ENCODE results near the gene NEB. TPM values are rescaled to one million over a fixed set of nuclear protein-coding genes. Genes with fewer than 3 reads are reported as not detected.
"Not testable (repeated sequence)": the region's sequence is repeated elsewhere in the genome, so short reads cannot be mapped to it uniquely, and the experiment has no call there.

The NEB gene
- total RNA-seq, 2 experiments from 2014 or later, result 0.05 to 0.14 TPM

DNA sequence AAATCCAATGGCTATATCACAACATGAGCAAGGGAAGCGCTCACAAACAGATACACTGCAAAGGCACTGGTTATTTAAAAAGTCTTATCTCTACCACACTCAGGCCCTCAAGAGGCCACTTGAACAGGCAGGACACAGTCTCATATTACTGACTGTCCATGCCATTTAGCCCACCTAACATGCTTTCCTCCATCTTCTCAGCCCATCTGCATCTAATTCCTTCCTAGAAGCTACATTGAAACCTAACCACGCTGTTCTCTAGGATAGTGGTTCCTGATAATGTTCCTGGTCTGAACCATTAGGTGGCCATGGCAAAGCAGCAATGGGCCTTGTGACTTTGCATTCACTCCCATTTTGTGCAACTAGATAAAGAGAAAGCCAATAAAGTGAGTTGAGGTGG is 22.5 kb upstream of the NEB start:
- Mint-ChIP-seq H3K27me3 (no peaks in the 10 kb centered on the region), H3K27ac (no peak overlapping the region), H3K4me1 (ENCODE audit: low read depth) (no peaks in the 10 kb centered on the region), H3K9me3 (no peaks in the 10 kb centered on the region), H3K4me3 (no peak overlapping the region), H3K36me3 (peaks cover 2% of the 10 kb centered on the region)
- ChIA-PET POLR2A (no interaction called here), CTCF (no interaction called here)
- DNase-seq, result no peak
- intact Hi-C loops (cut with micrococcal nuclease), result no loop called here

DNA sequence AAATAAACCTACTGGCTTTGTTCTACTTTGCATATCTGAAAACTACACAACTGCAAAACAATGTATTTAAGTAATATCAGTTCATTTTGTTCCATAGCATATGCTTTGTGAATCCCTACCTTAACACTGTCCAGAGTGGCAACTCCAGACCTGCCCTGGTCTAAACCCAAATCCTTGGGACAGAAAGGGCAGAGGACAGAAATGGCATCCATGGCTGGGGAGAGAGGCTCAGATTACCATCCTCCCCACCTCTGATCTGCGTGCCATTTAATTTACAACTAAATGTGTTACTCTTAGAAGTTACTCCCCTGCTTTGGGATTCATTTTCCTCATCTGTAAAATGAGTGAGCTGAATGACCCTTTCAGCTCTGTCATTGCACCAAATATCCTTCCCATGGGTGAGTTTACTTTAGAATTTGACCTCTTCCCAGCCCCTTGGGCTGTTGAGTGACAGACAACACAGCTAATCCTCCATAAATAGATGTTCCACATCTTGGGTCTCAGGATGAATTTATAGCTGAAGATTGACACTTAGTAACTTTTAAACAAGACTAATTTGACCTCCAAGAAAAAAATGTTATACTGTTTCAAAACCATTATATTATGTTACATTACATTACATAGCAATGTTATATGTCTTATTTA is 20.1 kb upstream of the NEB start:
- POLR2A ChIA-PET, result no interaction called here
- no peaks in the 10 kb centered on the region for H3K9me3 Mint-ChIP-seq
- no peaks in the 10 kb centered on the region for H3K4me1 Mint-ChIP-seq (ENCODE audit: low read depth)
- H3K36me3 Mint-ChIP-seq, result no peaks in the 10 kb centered on the region
- H3K27me3 Mint-ChIP-seq, result no peaks in the 10 kb centered on the region
- DNase-seq, result no peak
- intact Hi-C loops (cut with micrococcal nuclease), result no loop called here
- CTCF ChIA-PET, result no interaction called here
- no peak overlapping the region for H3K27ac Mint-ChIP-seq
- H3K4me3 Mint-ChIP-seq, result no peak overlapping the region

DNA sequence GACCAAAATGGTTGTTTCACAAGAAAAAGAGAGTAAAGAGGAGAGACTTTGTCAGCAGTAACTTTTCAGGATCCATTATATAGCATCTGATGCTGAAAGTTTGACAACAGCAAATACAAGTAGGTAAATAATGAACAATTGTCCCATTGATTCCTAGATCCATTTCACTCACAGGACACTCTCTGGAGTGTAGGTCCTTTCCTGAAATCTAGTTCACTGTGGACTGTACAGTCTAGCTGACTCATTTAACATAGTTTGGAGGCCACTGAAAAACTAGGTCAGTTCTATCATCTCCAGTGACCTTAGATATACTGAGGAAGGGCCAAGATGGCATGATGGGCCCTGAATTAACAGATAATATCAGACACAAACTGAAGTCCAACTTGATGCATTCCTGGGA is 19.3 kb upstream of the NEB start:
- DNase-seq, result no peak
- Mint-ChIP-seq H3K4me1 (ENCODE audit: low read depth) (no peaks in the 10 kb centered on the region), H3K27me3 (no peaks in the 10 kb centered on the region), H3K27ac (no peak overlapping the region), H3K9me3 (no peaks in the 10 kb centered on the region), H3K4me3 (no peak overlapping the region), H3K36me3 (no peaks in the 10 kb centered on the region)
- intact Hi-C loops (cut with micrococcal nuclease), result no loop called here
- CTCF ChIA-PET, result no interaction called here
- POLR2A ChIA-PET, result no interaction called here

DNA sequence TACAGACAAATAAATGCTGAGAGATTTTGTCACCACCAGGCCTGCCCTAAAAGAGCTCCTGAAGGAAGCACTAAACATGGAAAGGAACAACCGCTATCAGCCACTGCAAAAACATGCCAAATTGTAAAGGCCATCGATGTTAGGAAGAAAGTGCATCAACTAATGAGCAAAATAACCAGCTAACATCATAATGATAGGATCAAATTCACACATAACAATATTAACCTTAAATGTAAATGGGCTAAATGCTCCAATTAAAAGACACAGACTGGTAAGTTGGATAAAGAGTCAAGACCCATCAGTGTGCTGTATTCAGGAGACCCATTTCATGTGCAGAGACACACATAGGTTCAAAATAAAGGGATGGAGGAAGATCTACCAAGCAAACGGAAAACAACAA is 11.0 kb upstream of the NEB start:
- CTCF ChIA-PET, result not testable (repeated sequence)

DNA sequence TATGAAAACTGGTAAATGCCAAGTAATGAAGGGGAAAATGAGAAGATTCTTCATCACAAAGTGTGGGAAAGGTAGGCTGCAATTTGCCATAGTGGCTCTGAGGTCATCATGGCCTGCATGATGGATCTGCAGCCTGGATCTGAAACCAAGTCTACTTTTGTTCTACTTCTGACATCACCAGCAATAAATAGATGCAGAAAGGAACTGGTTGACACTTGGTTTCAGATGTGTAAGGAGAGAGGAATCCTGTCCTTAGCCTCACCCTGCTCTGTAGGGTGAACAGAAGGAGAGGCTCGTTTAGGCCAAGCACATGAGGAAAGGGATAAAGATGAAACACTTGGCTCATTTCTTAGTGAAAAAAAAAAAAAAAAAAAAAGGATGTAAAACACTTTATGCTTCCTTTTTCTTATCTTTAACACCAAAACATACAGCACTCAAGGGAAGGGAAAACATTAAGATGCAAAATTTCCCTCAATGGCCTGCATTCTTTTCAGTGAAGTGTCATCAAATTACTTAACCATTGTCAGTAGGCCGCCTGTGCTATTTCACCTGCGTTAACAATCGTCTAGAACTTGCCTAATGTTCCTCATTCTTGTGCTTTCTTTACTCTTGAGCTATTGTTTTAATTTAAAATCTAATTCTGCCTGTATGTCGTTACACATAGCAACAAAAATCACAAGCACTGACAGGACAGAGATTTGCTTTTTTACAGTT is 3.9 kb downstream of the NEB start:
- H3K27me3 Mint-ChIP-seq, result no peaks in the 10 kb centered on the region
- no peaks in the 10 kb centered on the region for H3K9me3 Mint-ChIP-seq
- H3K4me3 Mint-ChIP-seq, result no peak overlapping the region
- H3K4me1 Mint-ChIP-seq (ENCODE audit: low read depth), result no peaks in the 10 kb centered on the region
- H3K27ac Mint-ChIP-seq, result no peak overlapping the region
- no peak for DNase-seq
- intact Hi-C loops (cut with micrococcal nuclease), result no loop called here
- POLR2A ChIA-PET, result no interaction called here
- CTCF ChIA-PET, result no interaction called here
- no peaks in the 10 kb centered on the region for H3K36me3 Mint-ChIP-seq

More for the DNA sequence above, 11.0 kb upstream of the NEB start:
- POLR2A ChIA-PET; DNase-seq; H3K27ac Mint-ChIP-seq; H3K9me3 Mint-ChIP-seq; intact Hi-C loops (cut with micrococcal nuclease); H3K27me3 Mint-ChIP-seq; H3K4me3 Mint-ChIP-seq; H3K4me1 Mint-ChIP-seq (ENCODE audit: low read depth): not testable (repeated sequence)
- peaks cover 15% of the 10 kb centered on the region for H3K36me3 Mint-ChIP-seq

DNA sequence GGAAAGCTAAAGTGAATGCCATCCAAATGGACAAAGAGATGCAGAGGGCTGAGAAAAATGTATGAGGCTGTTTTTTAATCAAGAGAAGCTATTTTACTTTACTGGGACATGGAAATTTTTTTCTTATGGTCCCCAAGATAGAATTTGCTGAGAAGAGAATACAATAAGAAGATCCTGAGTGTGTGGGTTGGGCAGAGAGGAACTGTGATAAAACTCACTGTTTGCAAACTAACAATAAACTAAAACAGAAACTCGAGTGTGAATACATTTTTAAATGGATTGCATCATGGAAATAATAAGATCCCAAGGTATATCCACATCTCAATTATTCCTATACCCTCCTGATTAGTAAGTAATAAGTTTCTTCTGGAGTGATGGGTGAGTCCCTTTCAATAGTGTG is 4.4 kb downstream of the NEB start:
- Mint-ChIP-seq H3K4me3 (no peak overlapping the region), H3K27ac (no peak overlapping the region), H3K4me1 (ENCODE audit: low read depth) (no peaks in the 10 kb centered on the region), H3K27me3 (peaks cover under 1% of the 10 kb centered on the region), H3K9me3 (no peaks in the 10 kb centered on the region), H3K36me3 (no peaks in the 10 kb centered on the region)
- ChIA-PET POLR2A (no interaction called here), CTCF (no interaction called here)
- no peak for DNase-seq
- intact Hi-C loops (cut with micrococcal nuclease), result no loop called here

DNA sequence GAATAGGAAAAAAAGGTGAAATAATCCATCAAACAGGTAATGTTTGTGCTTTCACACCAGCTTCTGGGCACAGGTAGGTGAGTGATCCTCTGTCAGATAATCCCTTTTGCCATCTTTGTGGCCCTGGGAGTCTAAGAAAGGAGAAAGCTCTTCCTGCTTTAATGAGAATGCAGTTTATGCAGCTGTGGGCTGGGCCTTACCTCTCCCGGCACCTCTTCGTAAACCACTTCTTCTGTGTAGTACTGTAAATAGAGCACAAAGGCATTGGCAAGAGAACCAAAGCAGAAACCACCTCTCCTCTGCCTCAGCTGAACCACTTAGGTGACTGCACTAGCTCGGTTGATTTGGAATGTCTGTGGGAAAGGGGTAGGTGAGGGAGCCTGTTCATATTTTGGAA is 4.9 kb downstream of the NEB start:
- Mint-ChIP-seq H3K36me3 (no peaks in the 10 kb centered on the region), H3K4me3 (no peak overlapping the region), H3K27ac (no peak overlapping the region), H3K4me1 (ENCODE audit: low read depth) (no peaks in the 10 kb centered on the region), H3K9me3 (no peaks in the 10 kb centered on the region), H3K27me3 (peaks cover 2% of the 10 kb centered on the region)
- DNase-seq, result no peak
- ChIA-PET CTCF (no interaction called here), POLR2A (no interaction called here)
- intact Hi-C loops (cut with micrococcal nuclease), result no loop called here

DNA sequence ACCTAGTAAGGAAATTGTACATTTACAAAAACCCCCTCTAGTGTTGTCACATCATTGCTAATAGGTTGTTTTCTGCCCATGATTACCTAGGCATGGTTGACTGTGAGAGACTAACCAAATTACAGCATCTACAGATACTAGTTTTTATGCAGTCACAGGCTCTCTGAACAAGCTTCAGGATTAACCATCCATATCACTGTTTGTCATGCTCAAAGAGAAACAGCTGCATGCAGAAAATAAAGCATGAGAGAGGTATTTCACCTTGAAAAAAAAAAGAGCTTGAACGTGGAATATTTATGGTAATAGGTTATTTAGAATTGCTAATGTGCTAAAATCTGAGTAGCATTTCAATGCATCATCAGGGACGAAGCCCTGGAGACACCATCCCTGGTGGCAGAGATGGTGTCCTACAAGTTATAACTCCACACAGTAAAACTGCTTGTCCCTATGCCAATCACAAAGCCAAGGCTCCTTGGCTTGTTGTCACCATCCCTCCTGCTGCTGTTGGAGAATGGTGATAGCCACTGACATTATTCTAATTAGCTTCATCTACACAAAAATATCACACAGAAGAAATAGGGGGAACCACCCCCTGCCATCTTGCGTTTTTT is 5.4 kb downstream of the NEB start:
- CTCF ChIA-PET, result no interaction called here
- H3K27ac Mint-ChIP-seq, result no peak overlapping the region
- intact Hi-C loops (cut with micrococcal nuclease), result no loop called here
- no peak overlapping the region for H3K4me3 Mint-ChIP-seq
- H3K27me3 Mint-ChIP-seq, result peaks cover 2% of the 10 kb centered on the region
- no peaks in the 10 kb centered on the region for H3K4me1 Mint-ChIP-seq (ENCODE audit: low read depth)
- peaks cover 3% of the 10 kb centered on the region for H3K9me3 Mint-ChIP-seq
- no peaks in the 10 kb centered on the region for H3K36me3 Mint-ChIP-seq
- POLR2A ChIA-PET, result no interaction called here
- DNase-seq, result no peak

DNA sequence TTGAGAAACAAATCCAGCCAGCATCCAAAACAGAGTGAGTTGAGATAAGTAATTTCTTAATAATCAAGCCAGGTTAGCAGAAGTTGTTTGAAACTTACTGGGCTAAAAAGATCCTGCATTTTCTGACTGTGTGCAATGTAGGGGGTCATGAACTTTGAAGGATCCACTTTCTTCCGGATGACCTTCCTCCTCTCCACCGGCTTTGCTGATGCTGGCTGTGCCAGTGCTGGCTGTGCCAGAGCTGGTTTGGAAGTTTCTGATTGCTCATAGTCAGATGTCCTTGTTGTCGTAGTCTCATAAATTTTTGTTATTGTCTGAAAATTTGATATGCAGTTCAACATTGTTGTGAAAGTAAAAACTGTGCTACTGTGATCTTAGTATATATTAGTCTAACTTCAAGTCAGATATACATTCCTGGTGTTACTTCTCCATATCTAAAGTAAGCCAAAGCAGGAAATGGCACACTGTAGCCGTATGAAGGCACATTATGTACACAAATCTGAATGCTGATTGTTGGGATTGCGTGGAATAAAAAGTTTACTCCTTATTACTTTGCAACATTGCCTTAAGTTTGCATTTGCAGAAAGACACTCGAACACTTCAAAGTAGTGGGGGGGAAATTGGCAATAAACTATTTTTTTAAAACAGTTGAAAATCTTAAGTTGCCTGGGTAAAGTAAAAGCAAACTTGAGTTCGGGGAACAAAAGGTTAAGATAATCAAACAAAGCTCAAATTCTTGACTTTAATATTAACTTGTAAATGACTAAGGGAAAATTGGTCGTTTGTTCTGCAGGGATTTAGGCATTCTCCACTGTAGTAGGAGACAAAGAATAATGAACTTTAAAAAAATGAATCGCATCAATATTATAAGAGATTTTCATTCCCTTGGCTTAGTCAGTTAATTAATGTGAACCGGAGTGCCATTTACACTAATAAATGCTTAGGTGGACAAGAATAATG is 6.4 kb downstream of the NEB start:
- H3K9me3 Mint-ChIP-seq, result peaks cover 3% of the 10 kb centered on the region
- no peaks in the 10 kb centered on the region for H3K36me3 Mint-ChIP-seq
- H3K27ac Mint-ChIP-seq, result no peak overlapping the region
- no peaks in the 10 kb centered on the region for H3K4me1 Mint-ChIP-seq (ENCODE audit: low read depth)
- ChIA-PET POLR2A (no interaction called here), CTCF (no interaction called here)
- DNase-seq, result no peak
- peaks cover 2% of the 10 kb centered on the region for H3K27me3 Mint-ChIP-seq
- intact Hi-C loops (cut with micrococcal nuclease), result no loop called here
- no peak overlapping the region for H3K4me3 Mint-ChIP-seq

DNA sequence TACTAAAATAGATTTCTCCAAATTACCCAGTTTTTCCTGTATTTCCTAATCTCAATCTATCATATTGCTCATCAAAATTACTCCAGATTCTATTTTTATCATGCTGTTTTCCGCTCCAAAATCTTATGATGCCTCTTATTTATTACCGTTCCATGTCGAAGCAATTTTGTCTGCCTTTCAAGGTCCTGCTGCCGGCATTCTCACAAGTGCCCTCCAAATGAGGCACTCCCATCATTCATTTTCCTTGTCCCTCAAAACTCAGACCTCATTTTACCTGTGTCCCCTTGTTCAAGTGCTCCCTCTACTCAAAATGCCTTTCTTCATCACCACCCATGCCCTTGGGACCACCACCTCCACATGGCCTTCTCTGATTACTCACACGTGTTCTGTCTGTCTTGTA is 13.1 kb downstream of the NEB start:
- Mint-ChIP-seq H3K27ac (no peak overlapping the region), H3K4me1 (ENCODE audit: low read depth) (no peaks in the 10 kb centered on the region), H3K9me3 (peaks cover 3% of the 10 kb centered on the region), H3K4me3 (no peak overlapping the region), H3K36me3 (no peaks in the 10 kb centered on the region), H3K27me3 (peaks cover 2% of the 10 kb centered on the region)
- POLR2A ChIA-PET, result no interaction called here
- no peak for DNase-seq
- intact Hi-C loops (cut with micrococcal nuclease), result no loop called here
- CTCF ChIA-PET, result no interaction called here

DNA sequence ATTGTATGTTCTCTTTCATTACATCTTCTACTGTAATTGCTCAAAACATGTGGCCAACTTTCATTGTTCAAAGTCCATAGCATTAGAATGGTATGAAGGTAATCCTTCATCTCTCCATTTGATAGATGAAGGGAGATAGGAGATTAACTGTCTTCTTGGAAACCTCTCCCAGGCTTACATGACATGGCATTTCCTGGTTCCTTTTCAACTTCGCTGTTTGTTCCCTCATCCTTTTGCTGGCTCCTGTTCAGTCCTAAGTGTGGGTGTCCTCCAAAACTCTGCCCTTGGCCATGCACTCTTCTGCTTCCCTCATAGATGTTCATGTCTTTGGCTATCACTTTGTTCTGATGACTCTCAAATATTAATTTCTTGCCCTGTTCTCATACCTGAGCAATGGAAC is 13.8 kb downstream of the NEB start:
- Mint-ChIP-seq H3K4me3 (no peak overlapping the region), H3K27me3 (peaks cover 2% of the 10 kb centered on the region)
- POLR2A ChIA-PET, result no interaction called here

DNA sequence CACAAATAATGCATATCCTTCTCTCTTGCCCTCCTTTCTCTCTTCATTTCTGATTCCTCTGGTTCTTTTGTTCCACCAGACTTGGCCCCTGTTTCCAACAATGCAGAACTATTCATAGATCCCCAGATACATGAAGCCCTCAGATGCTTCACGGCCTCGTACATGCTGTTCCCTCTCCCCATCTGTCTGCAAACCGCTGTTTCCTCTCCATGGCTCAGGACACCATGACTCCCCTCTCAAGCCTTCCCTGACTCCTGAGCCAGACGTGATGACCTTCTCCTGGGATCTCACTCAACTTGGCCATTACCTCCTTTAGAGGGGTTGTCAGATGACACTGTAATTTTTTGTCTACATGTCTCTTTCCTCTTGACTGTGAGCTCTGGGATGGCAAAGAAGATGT is 15.5 kb downstream of the NEB start:
- Mint-ChIP-seq H3K4me1 (ENCODE audit: low read depth) (no peaks in the 10 kb centered on the region), H3K36me3 (no peaks in the 10 kb centered on the region), H3K27ac (no peak overlapping the region), H3K27me3 (no peaks in the 10 kb centered on the region), H3K4me3 (no peak overlapping the region), H3K9me3 (no peaks in the 10 kb centered on the region)
- DNase-seq, result no peak
- intact Hi-C loops (cut with micrococcal nuclease), result no loop called here
- ChIA-PET CTCF (interaction anchor here (0.6 kb wide), 1 partner anchor 27 kb away, joined by 3 read pairs; no protein-coding TSS in a partner anchor), POLR2A (no interaction called here)

More for the DNA sequence above, 13.8 kb downstream of the NEB start:
- Mint-ChIP-seq H3K27ac (no peak overlapping the region), H3K4me1 (ENCODE audit: low read depth) (no peaks in the 10 kb centered on the region), H3K9me3 (peaks cover 3% of the 10 kb centered on the region), H3K36me3 (no peaks in the 10 kb centered on the region)
- CTCF ChIA-PET, result no interaction called here
- intact Hi-C loops (cut with micrococcal nuclease), result no loop called here
- DNase-seq, result no peak

All from activated CD4-positive, alpha-beta memory T cell treated with anti-CD3 and anti-CD28 coated beads for 36 hours (primary cell).